Stimulated activated effector memory CD8-positive, alpha-beta T cell treated with anti-CD3 and anti-CD28 coated beads, Interleukin-12 subunit alpha, Interleukin-12 subunit beta, amount 100 ng/mL, for 72 hours (primary cell): ENCODE results near the gene FYCO1.

Source experiments
- ATAC-seq: fragments of 150-1000 bp; cut with Tn5 transposase; 2 replicates; pipeline ENCODE4 v1.10.0; 2021
- DNase-seq, 2 donors: peaks; one replicate each; pipeline ENCODE4 v3.0.0; 2021 to 2022; ENCODE audit warnings: low spot score in 2 of 2
- H3K27ac Mint-ChIP-seq: one replicate; pipeline ENCODE4 v1.8.0; 2022; ENCODE audit warnings: mild to moderate bottlenecking, mixed read lengths
- H3K36me3 Mint-ChIP-seq: one replicate; pipeline ENCODE4 v1.8.0; 2022; ENCODE audit warnings: mild to moderate bottlenecking, mixed read lengths
- H3K4me1 Mint-ChIP-seq: one replicate; pipeline ENCODE4 v1.8.0; 2022; ENCODE audit warnings: mixed read lengths
- H3K4me3 Mint-ChIP-seq: one replicate; pipeline ENCODE4 v1.8.0; 2022; ENCODE audit warnings: mild to moderate bottlenecking, mixed read lengths
- H3K9me3 Mint-ChIP-seq: one replicate; pipeline ENCODE4 v1.8.0; 2022; ENCODE audit warnings: mixed read lengths

The FYCO1 gene

DNA sequence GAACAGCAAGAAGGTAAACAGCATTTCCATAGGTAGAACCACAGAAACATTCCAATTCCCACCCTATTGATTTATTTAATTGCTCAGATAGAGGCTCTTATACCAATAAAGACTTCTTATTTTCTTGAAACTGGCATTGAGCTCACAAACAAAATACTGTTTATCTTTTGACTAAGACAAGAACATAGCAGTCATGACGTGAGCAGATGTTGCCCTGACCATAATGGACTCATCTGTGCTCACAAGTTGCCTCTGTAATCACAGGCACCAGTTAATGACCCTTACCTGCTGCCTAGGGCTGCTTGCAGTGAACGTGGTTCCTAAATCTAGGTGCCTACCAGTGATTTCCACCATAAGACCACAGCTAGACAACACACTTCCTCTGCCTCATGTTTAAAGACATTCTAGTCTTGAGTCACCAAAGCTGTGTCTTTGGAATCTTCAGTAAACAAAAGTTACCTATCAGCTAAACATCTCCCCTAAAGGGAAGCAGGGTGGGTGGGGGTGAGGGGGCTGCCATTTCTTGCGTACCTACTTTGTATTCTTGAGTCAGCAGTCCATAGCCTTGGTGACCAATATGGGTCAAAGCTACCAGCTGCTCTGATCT, 2.1 kb downstream of the FYCO1 start:
- DNase-seq: peak in 1 of 2 donors; percentile 65
- ATAC-seq: peak; percentile 70
- Mint-ChIP-seq H3K4me1 (peaks cover 68% of the 10 kb centered on the region), H3K9me3 (no peaks in the 10 kb centered on the region), H3K4me3 (peak overlapping the region; percentile 77), H3K27ac (peak overlapping the region; percentile 93), H3K36me3 (peaks cover 8% of the 10 kb centered on the region)

DNA sequence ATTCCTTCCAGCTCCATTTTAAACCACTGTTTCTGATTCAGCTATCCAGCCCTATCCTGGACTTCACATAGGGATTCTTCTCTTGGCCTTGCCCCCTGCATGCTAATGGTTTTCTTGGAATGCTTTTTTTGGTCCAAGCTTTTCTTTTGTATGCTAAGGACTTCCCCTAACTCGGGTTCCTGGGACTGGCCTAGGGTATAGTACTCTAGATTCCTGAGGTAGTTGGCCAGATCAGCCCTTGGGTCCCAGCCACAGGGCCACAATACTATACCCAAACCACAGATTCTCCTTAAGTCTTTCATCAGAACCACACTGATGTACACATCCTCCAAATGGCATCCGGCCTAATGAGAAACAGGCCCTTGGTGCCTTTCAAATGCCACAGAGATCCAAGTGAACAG, 2.8 kb downstream of the FYCO1 start:
- H3K4me1 Mint-ChIP-seq: peaks cover 75% of the 10 kb centered on the region
- peaks cover 8% of the 10 kb centered on the region for H3K36me3 Mint-ChIP-seq
- no peaks in the 10 kb centered on the region for H3K9me3 Mint-ChIP-seq
- ATAC-seq (no peak), DNase-seq (peak in 1 of 2 donors; percentile 65)
- peak overlapping the region; percentile 93 for H3K27ac Mint-ChIP-seq
- H3K4me3 Mint-ChIP-seq: peak overlapping the region; percentile 77

DNA sequence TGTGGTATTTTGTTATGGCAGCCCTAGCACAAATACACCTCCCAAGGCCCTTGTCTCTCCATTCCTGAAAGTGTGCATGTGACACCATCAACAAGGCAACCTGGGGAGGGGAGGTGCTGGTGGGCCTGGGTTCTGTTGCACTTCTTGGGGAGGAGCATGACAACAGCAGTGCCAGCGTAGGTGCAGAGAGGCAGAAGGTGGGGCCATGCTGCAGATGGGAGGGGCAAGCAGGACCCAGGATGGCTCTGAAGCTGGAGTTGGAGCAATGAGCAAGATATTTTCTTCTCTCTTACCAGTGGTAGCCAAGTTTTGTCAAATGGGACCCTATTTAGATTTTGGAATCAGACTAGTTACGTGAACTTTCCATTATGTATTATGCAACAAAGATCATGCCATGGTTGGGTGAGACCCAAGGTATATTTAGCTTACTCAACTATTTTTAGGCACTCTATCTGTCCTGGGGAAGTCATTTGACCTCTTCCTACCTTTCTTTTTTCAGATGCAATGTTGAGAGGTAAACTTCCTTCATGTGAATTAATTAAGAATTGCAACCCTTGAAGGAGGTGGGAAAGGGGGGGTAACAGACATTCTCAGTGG, 3.4 kb downstream of the FYCO1 start:
- ATAC-seq: no peak
- Mint-ChIP-seq H3K4me3 (peak overlapping the region; percentile 77), H3K4me1 (peaks cover 81% of the 10 kb centered on the region), H3K27ac (peak overlapping the region; percentile 93), H3K36me3 (peaks cover 8% of the 10 kb centered on the region), H3K9me3 (no peaks in the 10 kb centered on the region)
- no peak for DNase-seq

DNA sequence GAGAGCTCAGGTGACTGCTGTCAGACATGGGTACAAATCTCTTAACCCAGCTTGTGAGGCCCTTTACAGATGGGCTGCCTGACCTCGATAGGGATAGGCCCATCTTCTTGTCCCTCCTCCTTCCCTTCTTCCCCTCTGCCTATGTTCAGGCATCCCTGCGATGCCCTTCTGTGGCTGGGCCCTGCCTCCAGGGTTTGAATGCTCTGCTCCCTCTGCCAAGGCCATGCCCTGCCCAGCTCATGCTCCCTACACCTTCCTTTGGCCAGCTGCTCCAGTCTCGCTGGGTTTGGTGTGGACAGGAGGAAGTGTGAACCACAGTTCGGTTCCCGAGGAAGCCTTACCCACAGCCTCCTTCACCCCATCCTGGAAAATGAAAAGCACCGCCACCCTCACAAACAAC, 4.3 kb downstream of the FYCO1 start:
- Mint-ChIP-seq H3K4me3 (peak overlapping the region; percentile 77), H3K27ac (peak overlapping the region; percentile 93), H3K4me1 (peaks cover 82% of the 10 kb centered on the region), H3K36me3 (peaks cover 8% of the 10 kb centered on the region), H3K9me3 (no peaks in the 10 kb centered on the region)
- DNase-seq (no peak), ATAC-seq (no peak)

DNA sequence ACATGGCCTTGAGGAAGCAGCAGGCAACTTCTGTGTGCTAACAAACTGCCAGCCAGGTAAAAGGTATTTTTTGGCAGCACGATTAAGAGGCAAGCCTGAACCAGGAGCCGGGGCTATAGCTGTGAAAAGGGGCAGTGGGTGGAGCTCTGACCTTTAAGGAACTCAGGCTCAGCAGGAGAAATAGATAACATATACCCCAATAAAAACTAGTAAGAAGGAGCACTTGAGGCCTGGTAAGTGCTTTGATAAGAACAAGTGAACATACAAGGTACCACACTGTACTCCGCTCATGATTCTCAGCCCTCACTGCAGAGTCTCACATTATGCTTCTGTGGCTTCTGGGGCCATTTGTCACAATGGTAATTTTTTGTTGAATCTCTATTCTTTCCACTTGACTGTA, 5.4 kb downstream of the FYCO1 start:
- peak overlapping the region; percentile 81 for H3K27ac Mint-ChIP-seq
- H3K4me3 Mint-ChIP-seq: peak overlapping the region; percentile 31
- H3K36me3 Mint-ChIP-seq: peaks cover 11% of the 10 kb centered on the region
- no peak for ATAC-seq
- DNase-seq: no peak
- H3K4me1 Mint-ChIP-seq: peaks cover 87% of the 10 kb centered on the region
- H3K9me3 Mint-ChIP-seq: no peaks in the 10 kb centered on the region

DNA sequence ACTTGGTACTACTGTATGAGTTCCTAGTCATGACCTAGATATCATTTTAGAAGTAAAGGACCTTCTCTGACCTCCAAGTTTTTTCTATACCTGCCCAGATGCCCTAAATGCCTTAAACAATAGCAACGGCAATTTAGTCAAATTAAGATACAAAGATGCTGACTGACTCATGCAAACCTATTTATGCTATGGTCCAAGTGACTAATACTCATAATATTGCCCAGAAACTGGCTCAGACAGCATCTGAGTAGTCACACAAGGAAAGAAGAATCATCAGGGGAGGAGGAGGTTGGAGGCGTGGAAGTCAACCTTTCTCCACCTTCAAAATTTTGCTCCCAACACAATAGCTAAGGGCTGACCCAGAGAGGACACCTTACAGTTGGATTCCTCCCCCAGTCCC, 6.8 kb downstream of the FYCO1 start:
- DNase-seq (no peak), ATAC-seq (peak; percentile 77)
- Mint-ChIP-seq H3K36me3 (peaks cover 24% of the 10 kb centered on the region), H3K9me3 (no peaks in the 10 kb centered on the region), H3K4me3 (peak overlapping the region; percentile 31), H3K27ac (peak overlapping the region; percentile 81), H3K4me1 (peaks cover 93% of the 10 kb centered on the region)

DNA sequence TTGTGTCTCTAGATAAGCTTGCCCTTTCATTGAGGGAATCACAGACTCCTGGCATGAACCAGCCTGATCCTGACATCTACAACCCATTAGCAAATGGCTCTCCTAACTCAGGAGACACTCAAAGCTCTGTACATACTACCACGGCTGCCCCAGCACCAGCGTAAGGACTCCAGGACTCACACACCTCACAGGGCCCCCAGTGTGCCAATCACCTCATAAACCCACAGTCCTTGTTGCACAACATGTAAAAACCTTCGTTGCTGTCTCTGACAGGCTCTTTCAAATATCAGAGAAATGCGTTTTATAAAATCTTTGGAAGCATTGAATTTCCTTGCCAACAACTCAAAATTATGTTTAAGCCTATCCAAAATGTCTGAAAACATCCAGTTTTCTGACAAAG, 7.3 kb downstream of the FYCO1 start:
- DNase-seq: no peak
- peak overlapping the region; percentile 31 for H3K4me3 Mint-ChIP-seq
- H3K4me1 Mint-ChIP-seq: peaks cover 93% of the 10 kb centered on the region
- ATAC-seq: peak; percentile 64
- H3K27ac Mint-ChIP-seq: peak overlapping the region; percentile 81
- no peaks in the 10 kb centered on the region for H3K9me3 Mint-ChIP-seq
- H3K36me3 Mint-ChIP-seq: peaks cover 29% of the 10 kb centered on the region

DNA sequence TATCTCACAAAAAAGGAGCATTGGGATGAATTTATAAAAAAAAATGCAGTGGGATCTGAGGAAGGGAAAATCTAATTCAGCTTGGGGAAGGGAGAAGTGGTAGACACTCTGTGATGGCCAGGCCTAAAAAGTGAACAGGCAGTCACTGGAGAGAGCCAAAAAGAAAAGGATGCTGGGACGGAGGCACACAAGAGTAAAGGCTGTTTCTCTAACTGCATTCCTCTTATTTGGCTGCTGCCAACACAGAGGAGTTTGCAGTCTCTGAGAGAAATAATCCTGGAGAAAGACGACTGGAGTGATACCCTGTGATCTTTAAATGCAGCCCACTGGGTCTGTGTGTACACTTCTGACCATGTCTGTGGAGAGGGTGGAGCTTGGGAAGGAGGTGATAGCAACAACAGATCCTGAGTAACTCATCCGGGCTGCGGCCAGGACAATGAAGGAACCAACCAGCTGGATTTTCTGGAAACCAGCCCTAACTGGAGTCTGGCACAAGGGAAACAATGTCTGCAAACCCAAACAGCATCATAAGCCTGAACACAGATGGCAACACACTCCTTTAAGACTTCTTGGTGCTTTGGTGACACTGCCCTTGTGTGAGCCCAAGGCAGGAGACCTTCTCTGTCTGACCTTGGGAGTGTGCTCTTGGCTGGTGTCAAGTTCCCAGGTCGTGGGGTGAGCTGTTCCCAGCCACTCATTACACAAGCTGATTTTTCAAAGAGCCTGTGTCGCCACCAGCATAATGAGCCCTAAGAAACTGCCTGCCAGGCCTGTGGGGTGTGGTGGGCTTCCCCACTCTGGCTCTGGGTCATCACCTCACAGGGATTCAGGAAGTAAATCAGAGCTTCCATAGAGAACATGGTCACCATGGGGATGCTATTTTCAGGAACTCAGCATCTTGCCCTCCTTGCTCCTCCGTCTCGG, 8.0 kb downstream of the FYCO1 start:
- peak overlapping the region; percentile 81 for H3K27ac Mint-ChIP-seq
- ATAC-seq (no peak), DNase-seq (no peak)
- H3K4me3 Mint-ChIP-seq: peak overlapping the region; percentile 31
- no peaks in the 10 kb centered on the region for H3K9me3 Mint-ChIP-seq
- peaks cover 92% of the 10 kb centered on the region for H3K4me1 Mint-ChIP-seq
- H3K36me3 Mint-ChIP-seq: peaks cover 36% of the 10 kb centered on the region

DNA sequence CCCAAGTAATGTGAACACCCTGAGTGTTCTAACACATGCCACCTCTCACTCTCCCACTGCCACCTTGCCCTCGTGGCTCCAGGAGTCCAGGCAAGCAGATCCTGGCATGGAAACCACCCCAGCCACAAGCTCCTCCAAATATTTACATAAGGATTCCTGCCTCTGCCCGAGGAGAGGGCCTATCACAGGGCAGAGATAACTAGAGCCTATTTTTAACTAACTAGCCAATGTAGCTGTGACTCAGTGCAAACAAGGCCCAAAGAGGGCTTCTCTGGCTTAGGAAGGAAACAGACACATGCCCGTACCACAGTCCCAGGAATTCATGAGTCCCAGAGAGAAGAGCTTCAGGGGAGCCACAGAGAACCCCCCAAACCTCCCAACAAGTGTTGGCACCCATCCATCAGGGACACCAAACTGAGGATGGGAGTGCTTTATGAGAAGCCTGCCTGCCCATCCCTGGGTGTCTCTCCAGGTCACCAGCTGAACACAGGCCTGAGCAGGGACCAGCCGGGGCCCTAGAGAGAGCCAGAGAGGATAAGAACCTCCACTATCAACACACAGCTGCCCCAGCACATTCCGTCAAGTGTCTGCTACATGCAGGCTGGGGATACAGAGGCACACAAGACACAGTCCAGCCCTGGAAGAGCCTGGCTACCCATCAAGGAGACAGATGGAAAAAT, 9.2 kb downstream of the FYCO1 start:
- DNase-seq (no peak), ATAC-seq (no peak)
- no peaks in the 10 kb centered on the region for H3K9me3 Mint-ChIP-seq
- H3K36me3 Mint-ChIP-seq: peaks cover 36% of the 10 kb centered on the region
- H3K4me3 Mint-ChIP-seq: peak overlapping the region; percentile 31
- peaks cover 84% of the 10 kb centered on the region for H3K4me1 Mint-ChIP-seq
- peak overlapping the region; percentile 81 for H3K27ac Mint-ChIP-seq

DNA sequence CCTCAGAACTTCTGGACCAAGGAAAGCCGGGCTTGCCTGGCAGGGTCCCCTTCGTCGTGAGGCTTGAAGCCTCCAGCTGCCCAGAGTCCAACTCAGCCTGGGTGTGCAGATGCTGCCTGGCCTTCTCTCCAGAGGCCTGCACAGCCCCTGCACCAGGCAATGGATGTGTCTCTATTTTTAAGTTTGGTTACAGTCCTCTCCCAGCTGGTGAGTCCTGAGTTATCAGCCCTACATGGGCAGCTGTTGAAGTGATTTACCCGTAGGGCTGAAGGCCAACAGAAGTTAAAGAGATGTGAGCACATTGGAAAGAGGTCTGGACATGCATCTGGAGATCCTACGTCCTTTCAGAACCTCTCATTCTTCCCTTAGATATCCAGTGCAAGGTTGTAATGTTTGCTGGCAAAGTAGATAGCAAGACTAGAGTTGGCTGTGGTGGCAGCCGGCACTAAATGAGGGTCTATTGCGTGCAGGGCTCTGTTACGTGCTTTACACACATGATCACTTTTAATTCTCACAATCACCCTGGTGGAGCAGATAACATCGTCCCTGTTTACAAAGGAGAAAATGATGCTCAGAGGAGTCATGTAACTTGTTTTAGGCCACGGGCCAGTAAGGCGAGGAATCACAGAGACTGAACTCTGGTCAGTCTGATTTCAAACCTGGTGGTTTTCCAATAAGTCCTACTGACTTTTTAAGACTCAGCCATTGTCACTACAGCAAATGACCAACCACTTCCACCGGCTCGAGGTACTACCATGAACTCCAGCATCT, 9.9 kb downstream of the FYCO1 start:
- H3K27ac Mint-ChIP-seq: peak overlapping the region; percentile 81
- DNase-seq (no peak), ATAC-seq (no peak)
- H3K9me3 Mint-ChIP-seq: no peaks in the 10 kb centered on the region
- H3K4me1 Mint-ChIP-seq: peaks cover 87% of the 10 kb centered on the region
- peaks cover 43% of the 10 kb centered on the region for H3K36me3 Mint-ChIP-seq
- peak overlapping the region; percentile 3 for H3K4me3 Mint-ChIP-seq

DNA sequence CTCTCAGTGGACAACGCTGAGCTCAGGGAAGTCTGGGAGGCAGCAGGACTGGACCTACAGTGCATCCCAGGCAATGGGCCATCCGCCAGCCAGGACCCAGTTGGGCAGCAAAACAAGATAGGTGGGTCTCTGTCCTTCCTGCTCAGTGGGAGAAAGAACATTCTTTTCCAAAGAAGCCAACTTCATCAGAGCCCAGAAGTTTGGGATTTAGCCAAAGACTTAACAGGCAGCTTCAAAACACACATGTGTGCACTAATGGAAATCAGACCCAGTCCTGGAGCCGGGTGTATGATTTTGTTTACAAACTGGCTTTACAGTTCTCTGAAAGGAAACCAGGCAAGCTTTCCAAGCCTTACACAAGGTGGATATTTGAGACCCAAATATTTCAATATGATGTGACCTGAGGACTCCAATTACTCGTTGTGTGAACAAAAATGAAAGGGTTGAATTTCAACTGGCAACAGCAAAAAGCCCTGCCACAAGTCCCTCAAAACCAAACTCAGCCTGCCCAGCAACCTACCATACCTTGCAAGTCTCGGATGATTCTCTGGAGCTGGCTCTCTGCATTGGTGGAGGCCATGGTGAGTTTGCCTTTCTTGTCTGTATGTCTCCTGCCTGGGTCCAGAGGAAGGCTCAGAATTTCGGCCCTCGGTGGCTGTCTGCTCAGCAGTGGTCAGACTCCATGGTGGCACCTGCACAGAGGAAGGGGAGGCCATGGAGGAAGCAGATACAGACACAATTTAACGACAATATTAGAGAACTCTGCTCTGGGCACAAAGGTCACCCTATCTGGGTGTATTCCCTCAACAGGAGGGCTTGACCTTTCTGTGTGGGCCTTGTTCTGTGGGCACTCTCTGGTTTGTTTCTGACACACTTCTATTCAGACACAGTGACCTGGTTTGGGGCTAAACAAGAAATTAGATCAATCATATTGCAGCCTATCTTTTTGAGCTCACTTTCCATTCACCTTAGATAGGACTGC, 11.0 kb downstream of the FYCO1 start:
- Mint-ChIP-seq H3K9me3 (no peaks in the 10 kb centered on the region), H3K4me1 (peaks cover 84% of the 10 kb centered on the region), H3K36me3 (peaks cover 54% of the 10 kb centered on the region), H3K4me3 (peak overlapping the region; percentile 3), H3K27ac (peak overlapping the region; percentile 81)
- no peak for ATAC-seq
- DNase-seq: no peak

DNA sequence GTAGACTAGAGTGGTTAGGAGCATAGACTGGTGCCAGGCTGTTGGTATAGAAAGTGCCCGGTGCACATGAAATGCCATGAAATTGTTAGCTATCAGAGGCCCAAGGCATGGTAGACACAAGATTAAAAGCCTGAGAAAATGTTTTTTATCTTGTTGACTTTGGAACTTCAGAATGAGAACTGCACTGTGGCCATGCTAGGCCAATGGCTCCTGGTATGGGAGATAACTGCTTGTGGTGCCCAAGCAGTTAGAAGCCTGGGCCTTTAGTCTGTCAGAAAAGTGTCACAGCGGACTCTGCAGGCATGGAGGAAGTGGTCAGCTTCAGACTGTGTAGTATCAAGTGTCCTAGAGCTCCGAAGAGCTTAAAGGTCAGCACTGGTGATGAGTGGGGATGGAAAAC, 11.9 kb downstream of the FYCO1 start:
- Mint-ChIP-seq H3K27ac (peak overlapping the region; percentile 81), H3K36me3 (peaks cover 62% of the 10 kb centered on the region), H3K4me3 (no peak overlapping the region), H3K4me1 (peaks cover 84% of the 10 kb centered on the region), H3K9me3 (no peaks in the 10 kb centered on the region)
- DNase-seq (no peak), ATAC-seq (no peak)

DNA sequence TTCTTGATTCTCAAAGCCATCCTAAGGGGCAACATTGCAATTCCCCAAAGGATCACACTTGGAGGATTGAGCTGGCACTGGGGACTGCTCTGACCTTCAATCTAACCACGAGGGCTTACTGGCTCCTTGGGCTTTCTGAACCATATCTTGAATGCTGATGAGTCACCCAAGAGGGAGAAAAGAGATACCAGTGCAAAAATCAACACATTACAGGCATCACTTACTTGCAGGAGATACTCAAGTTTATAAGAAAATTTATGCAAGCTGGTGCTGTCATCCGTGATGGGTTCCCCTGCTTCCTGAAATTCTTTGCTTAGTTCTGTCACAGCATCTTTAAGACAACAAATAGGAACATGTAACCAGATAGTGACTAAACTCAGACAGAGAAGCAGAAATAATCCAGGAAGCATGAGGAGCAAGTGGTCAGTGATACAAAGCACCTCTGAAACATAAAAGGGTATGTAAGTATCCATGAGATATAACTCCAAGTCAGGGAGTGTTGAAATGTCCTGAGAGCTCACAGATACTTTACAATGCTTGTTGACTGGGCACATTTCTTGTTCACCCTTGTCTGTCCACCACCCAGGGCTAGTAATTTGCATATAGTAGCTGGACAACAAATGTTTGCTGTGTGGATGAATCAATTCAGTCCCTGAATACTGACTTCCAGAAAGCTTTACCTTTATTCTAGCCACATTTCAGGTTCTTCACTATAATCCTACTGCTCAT, 14.1 kb downstream of the FYCO1 start:
- Mint-ChIP-seq H3K27ac (peak overlapping the region; percentile 48), H3K4me3 (peak overlapping the region; percentile 67), H3K36me3 (peaks cover 72% of the 10 kb centered on the region), H3K4me1 (peaks cover 82% of the 10 kb centered on the region), H3K9me3 (no peaks in the 10 kb centered on the region)
- DNase-seq (no peak), ATAC-seq (peak; percentile 69)
